Psoas muscle (tissue), 8 donors: Measurements from ENCODE around the gene CCDC40. TPM values are rescaled to one million over a fixed set of nuclear protein-coding genes. Genes with fewer than 3 reads are reported as not detected.

Source experiments
- ATAC-seq, 4 donors: fragments of 200-7000 bp; cut with Tn5 transposase; one replicate each; pipeline ENCODE4 v1.9.1; 2020; ENCODE audit warnings: moderate library complexity in 3 of 4, mild to moderate bottlenecking in 2 of 4
- DNase-seq, 2 donors: peaks; one replicate each; pipeline ENCODE4 v3.0.0-alpha.2; 2020
- H3K27ac ChIP-seq: fragments of 200-600 bp; one replicate; pipeline ENCODE4 v1.8.0; 2022
- H3K27me3 ChIP-seq, 3 donors: fragments of 200-600 bp in 1 of 3; one replicate each; pipeline versions ENCODE4 v1.6.1 to v1.8.0; 2013 to 2022; ENCODE audit warnings: low read length in 2 of 3, mild to moderate bottlenecking in 2 of 3, moderate library complexity in 1 of 3; ENCODE audit not compliant: insufficient read depth in 3 of 3
- H3K36me3 ChIP-seq, 2 donors: fragments of 200-600 bp in 1 of 2; one replicate each; pipeline versions ENCODE4 v1.6.1 to v1.8.0; 2013 to 2022; ENCODE audit warnings: low read depth in 1 of 2, mild to moderate bottlenecking in 1 of 2, moderate library complexity in 1 of 2; ENCODE audit not compliant: insufficient read depth in 1 of 2
- H3K4me1 ChIP-seq: fragments of 200-600 bp; one replicate; pipeline ENCODE4 v1.8.0; 2022
- H3K4me3 ChIP-seq: fragments of 200-600 bp; one replicate; pipeline ENCODE4 v1.8.0; 2022; ENCODE audit warnings: mild to moderate bottlenecking
- H3K9me3 ChIP-seq: fragments of 200-600 bp; one replicate; pipeline ENCODE4 v1.8.0; 2022
- CTCF ChIP-seq: fragments of 200-600 bp; IDR thresholded peaks from one replicate; pipeline ENCODE4 v1.8.0; 2022; ENCODE audit warnings: antibody characterized with exemption
- WGBS, 3 donors: extraction: QIAGEN DNeasy Blood & Tissue Kit; methylation state at CpG; one replicate each; pipeline versions ENCODE4 v1.1.6 to v1.1.7; 2013; 5-methylcytosine and 5-hydroxymethylcytosine counted together
- intact Hi-C, 2 donors: fragments of 100-400 bp; cut with DNase I; formaldehyde crosslinking; loops; one replicate each; pipeline versions ENCODE4 v1.11.0 to v1.14.2; 2022
- polyA plus RNA-seq, 3 donors: library from polyadenylated mRNA; stranded (reverse); fragments of 200-250 nt; gene quantifications; one replicate each; pipeline ENCODE4 v1.2.3, GENCODE V29; 2013
- total RNA-seq, 4 donors: library from RNA; stranded (reverse); fragmentation: NEBNext Ultra II Directional in 2 of 4; extraction: Animal tissue kit (Norgen Biotek cat#: 25700) in 2 of 4; gene quantifications; one replicate each; pipeline versions ENCODE4 v1.2.1 to v1.2.4, GENCODE V29; 2021 to 2023
- donor health status: healthy with polysubstance abuse.
- donor health status: DM: no; HTN: no; CAD: no; lungs with moderate emphysema.
- donor health status: Bipolar disorder and iron deficiency.
- donor health status: healthy.
- donor health status: DM: yes; HTN: yes; CAD: no.
- donor health status: DM: no; HTN: no; CAD: no.
- donor health status: DM: no; HTN: no; CAD: no.
- donor health status: DM: yes; HTN: yes; CAD: no.

Gene CCDC40
- total and polyA plus RNA-seq, 7 donors, result 0.51 to 1.9 (median 1.4) TPM

DNA sequence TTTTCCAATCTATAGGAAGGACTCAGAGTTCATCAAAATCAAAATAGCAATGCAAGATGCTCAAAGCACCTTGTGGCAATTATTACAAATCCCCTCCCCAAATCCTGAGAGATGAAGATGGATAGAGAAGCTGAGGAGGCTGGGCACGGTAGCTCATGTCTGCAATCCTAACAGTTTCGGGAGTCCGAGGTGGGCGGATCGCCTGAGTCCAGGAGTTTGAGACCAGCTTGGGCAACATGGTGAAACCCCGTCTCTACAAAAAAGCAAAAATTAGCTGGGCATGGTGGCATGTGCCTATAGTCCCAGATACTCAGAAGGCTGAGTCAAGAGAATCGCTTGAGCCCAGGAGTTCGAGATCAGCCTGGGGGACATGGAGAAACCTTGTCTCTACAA, 9.4 kb upstream of the CCDC40 start:
- H3K4me1 ChIP-seq, result peaks cover 6% of the 10 kb centered on the region
- ATAC-seq (no peak), DNase-seq (no peak)
- intact Hi-C loops, result no loop called here
- WGBS, 3 donors, result 92 to 97% (median 94%) methylated on average over 8 of the region's 8 CpGs
- H3K9me3 ChIP-seq, result no peaks in the 10 kb centered on the region
- TF ChIP-seq CTCF, result no peak
- H3K27me3 ChIP-seq, result peaks cover 0 to 41% (median 2%) of the 10 kb centered on the region in 3 donors
- H3K27ac ChIP-seq, result no peak overlapping the region
- H3K36me3 ChIP-seq, result no peaks in the 10 kb centered on the region
- H3K4me3 ChIP-seq, result no peak overlapping the region

GRCh38 chr17:80028030-80028429, 8.4 kb upstream of the CCDC40 start:
- ATAC-seq, result no peak
- H3K4me1 ChIP-seq, result peaks cover 6% of the 10 kb centered on the region
- intact Hi-C loops, result no loop called here
- H3K27ac ChIP-seq, result no peak overlapping the region
- peaks cover 0 to 51% (median 2%) of the 10 kb centered on the region in 3 donors for H3K27me3 ChIP-seq
- no peaks in the 10 kb centered on the region for H3K9me3 ChIP-seq
- 52 to 57% (median 52%) methylated on average over 10 of the region's 10 CpGs for WGBS, 3 donors
- no peak overlapping the region for H3K4me3 ChIP-seq
- no peaks in the 10 kb centered on the region for H3K36me3 ChIP-seq
- no peak for TF ChIP-seq CTCF
- no peak for DNase-seq

GRCh38 chr17:80029258-80029974, 7.0 kb upstream of the CCDC40 start:
- Histone ChIP-seq H3K9me3 (no peaks in the 10 kb centered on the region), H3K4me1 (peaks cover 7% of the 10 kb centered on the region), H3K27ac (peak overlapping the region; percentile 23), H3K27me3 (peaks cover 0 to 55% (median 0%) of the 10 kb centered on the region in 3 donors), H3K36me3 (no peaks in the 10 kb centered on the region), H3K4me3 (no peak overlapping the region)
- WGBS, 3 donors, result 44 to 69% (median 46%) methylated on average over 9 of the region's 9 CpGs
- DNase-seq (peak; percentile 91 to 93), ATAC-seq (peak; percentile 69 to 87 (median 84))
- intact Hi-C loops, result no loop called here
- TF ChIP-seq CTCF, result no peak

- H3K27ac ChIP-seq, result no peak overlapping the region
- peaks cover 0 to 56% (median 0%) of the 10 kb centered on the region in 3 donors for H3K27me3 ChIP-seq
- no peaks in the 10 kb centered on the region for H3K36me3 ChIP-seq
- TF ChIP-seq CTCF, result no peak
- intact Hi-C loops, result no loop called here
- H3K4me1 ChIP-seq, result peaks cover 13% of the 10 kb centered on the region
- no peak for DNase-seq
- no peaks in the 10 kb centered on the region for H3K9me3 ChIP-seq
- 37 to 51% (median 43%) methylated on average over 25 of the region's 25 CpGs for WGBS, 3 donors
- H3K4me3 ChIP-seq, result no peak overlapping the region
- peak in 2 of 4 donors; percentile 39 to 42 for ATAC-seq
Measured at GRCh38 chr17:80030730-80031410, 5.6 kb upstream of the CCDC40 start.
